ENCODE measurements around the gene RHEX. TPM values are rescaled to one million over a fixed set of nuclear protein-coding genes. Genes with fewer than 3 reads are reported as not detected.
A peak's percentile ranks its signal among the peaks of the same experiment; 100 is the strongest.

The RHEX gene
- total RNA-seq, 1 experiment from 2014 or later = 88.9 TPM

GRCh38 chr1:206023695-206024094, 29.3 kb upstream of the RHEX start, which contains the start of gene CTSE:
Gene CTSE, minus strand, starts transcription at chr1:206023895. Its CDS starts 104 bp downstream, at chr1:206023791.
- CTCF ChIA-PET = interaction anchor here (0.6 to 3.9 kb wide), 6 partner anchors 7 to 77 kb away, joined by 3 to 11 read pairs (median 4); no protein-coding TSS in a partner anchor
- Mint-ChIP-seq H3K4me1 (ENCODE audit: low read depth, unreplicated experiment) (peaks cover 64% of the 10 kb centered on the region), H3K9me3 (ENCODE audit: low read depth, unreplicated experiment) (peaks cover 4% of the 10 kb centered on the region), H3K27me3 (ENCODE audit: unreplicated experiment) (no peaks in the 10 kb centered on the region), H3K4me3 (ENCODE audit: low read depth, unreplicated experiment) (peak within 1 kb of the TSS; percentile 68), H3K36me3 (ENCODE audit: insufficient read depth, unreplicated experiment) (peaks cover 43% of the 10 kb centered on the region), H3K27ac (ENCODE audit: unreplicated experiment) (peak within 1 kb of the TSS; percentile 91)
- intact Hi-C loops (cut with micrococcal nuclease; ENCODE audit: unreplicated experiment) = loop anchor here (5.0 kb wide), 2 partner anchors 34 to 41 kb away; no protein-coding TSS in a partner anchor
- no peak for TF ChIP-seq CTCF (IDR thresholded peaks at IDR 0.05; ENCODE audit: unreplicated experiment)
- DNase-seq = peak; percentile 65
- no TSS peak for BruUV-seq (replicated peaks)

- peaks cover 38% of the 10 kb centered on the region for H3K36me3 Mint-ChIP-seq (ENCODE audit: insufficient read depth, unreplicated experiment)
- no peak for DNase-seq
- H3K9me3 Mint-ChIP-seq (ENCODE audit: low read depth, unreplicated experiment) = peaks cover 4% of the 10 kb centered on the region
- H3K27me3 Mint-ChIP-seq (ENCODE audit: unreplicated experiment) = no peaks in the 10 kb centered on the region
- no TSS peak for BruUV-seq (replicated peaks)
- H3K4me1 Mint-ChIP-seq (ENCODE audit: low read depth, unreplicated experiment) = peaks cover 69% of the 10 kb centered on the region
- CTCF ChIA-PET = no interaction called here
- no peak for TF ChIP-seq CTCF (IDR thresholded peaks at IDR 0.05; ENCODE audit: unreplicated experiment)
- H3K27ac Mint-ChIP-seq (ENCODE audit: unreplicated experiment) = peak overlapping the region; percentile 45
- intact Hi-C loops (cut with micrococcal nuclease; ENCODE audit: unreplicated experiment) = no loop called here
- H3K4me3 Mint-ChIP-seq (ENCODE audit: low read depth, unreplicated experiment) = no peak overlapping the region
These were observed 27.6 kb upstream of the RHEX start for GRCh38 chr1:206025283-206025820.

GRCh38 chr1:206029484-206029883, 23.5 kb upstream of the RHEX start:
- Mint-ChIP-seq H3K27me3 (ENCODE audit: unreplicated experiment) (no peaks in the 10 kb centered on the region), H3K9me3 (ENCODE audit: low read depth, unreplicated experiment) (peaks cover 4% of the 10 kb centered on the region), H3K4me1 (ENCODE audit: low read depth, unreplicated experiment) (peaks cover 68% of the 10 kb centered on the region), H3K27ac (ENCODE audit: unreplicated experiment) (no peak overlapping the region), H3K4me3 (ENCODE audit: low read depth, unreplicated experiment) (no peak overlapping the region), H3K36me3 (ENCODE audit: insufficient read depth, unreplicated experiment) (no peaks in the 10 kb centered on the region)
- no TSS peak for BruUV-seq (replicated peaks)
- DNase-seq = no peak
- CTCF ChIA-PET = interaction anchor here (1.9 to 2.9 kb wide), 3 partner anchors 8 to 26 kb away, joined by 6 to 19 read pairs (median 11); partner anchors contain the start of gene CTSE
- intact Hi-C loops (cut with micrococcal nuclease; ENCODE audit: unreplicated experiment) = no loop called here
- TF ChIP-seq CTCF (IDR thresholded peaks at IDR 0.05; ENCODE audit: unreplicated experiment) = no peak

GRCh38 chr1:206030191-206030590, 22.8 kb upstream of the RHEX start:
- intact Hi-C loops (cut with micrococcal nuclease; ENCODE audit: unreplicated experiment) = loop anchor here (1.0 to 2.0 kb wide), 3 partner anchors 20 to 77 kb away; no protein-coding TSS in a partner anchor
- no TSS peak for BruUV-seq (replicated peaks)
- peaks cover 5% of the 10 kb centered on the region for H3K36me3 Mint-ChIP-seq (ENCODE audit: insufficient read depth, unreplicated experiment)
- DNase-seq = no peak
- H3K27ac Mint-ChIP-seq (ENCODE audit: unreplicated experiment) = peak overlapping the region; percentile 20
- peaks cover 68% of the 10 kb centered on the region for H3K4me1 Mint-ChIP-seq (ENCODE audit: low read depth, unreplicated experiment)
- no peak for TF ChIP-seq CTCF (IDR thresholded peaks at IDR 0.05; ENCODE audit: unreplicated experiment)
- CTCF ChIA-PET = interaction anchor here (0.5 to 2.9 kb wide), 16 partner anchors 8 to 76 kb away, joined by 3 to 19 read pairs (median 6); partner anchors contain the start of genes CTSE and RAB7B
- no peaks in the 10 kb centered on the region for H3K27me3 Mint-ChIP-seq (ENCODE audit: unreplicated experiment)
- H3K4me3 Mint-ChIP-seq (ENCODE audit: low read depth, unreplicated experiment) = no peak overlapping the region
- peaks cover 4% of the 10 kb centered on the region for H3K9me3 Mint-ChIP-seq (ENCODE audit: low read depth, unreplicated experiment)

Data from Calu3 (cell line).